KMS-11 (cell line): ENCODE data around the gene PPP2R3B.

ENCODE experiments used
- H2AFZ ChIP-seq: fragments of 200-600 bp; sonication (generic); 2 replicates; pipeline ENCODE4 v1.6.1; 2016; ENCODE audit warnings: antibody characterized with exemption, mixed run types, low read depth
- H3K27ac ChIP-seq: fragments of 200-600 bp; sonication (generic); 2 replicates; pipeline ENCODE4 v1.6.1; 2016; ENCODE audit warnings: mild to moderate bottlenecking, mixed run types
- H3K27me3 ChIP-seq: fragments of 200-600 bp; sonication (generic); 2 replicates; pipeline ENCODE4 v1.6.1; 2017; ENCODE audit warnings: mild to moderate bottlenecking, low read depth, mixed run types, moderate library complexity; ENCODE audit not compliant: insufficient read depth
- H3K36me3 ChIP-seq: fragments of 200-600 bp; sonication (generic); 2 replicates; pipeline ENCODE4 v1.6.1; 2017; ENCODE audit warnings: mild to moderate bottlenecking, mixed run types; ENCODE audit not compliant: insufficient read depth
- H3K4me1 ChIP-seq: fragments of 200-600 bp; sonication (generic); 2 replicates; pipeline ENCODE4 v1.6.1; 2016; ENCODE audit warnings: mild to moderate bottlenecking, low read depth, mixed run types; ENCODE audit not compliant: poor library complexity, severe bottlenecking
- H3K4me2 ChIP-seq: fragments of 200-600 bp; sonication (generic); 2 replicates; pipeline ENCODE4 v1.7.0; 2016; ENCODE audit warnings: mild to moderate bottlenecking, mixed run types
- H3K4me3 ChIP-seq: fragments of 200-600 bp; sonication (generic); IDR thresholded peaks from 2 replicates; pipeline ENCODE4 v1.6.1; 2017; ENCODE audit warnings: low read depth, low read length, mixed read lengths; ENCODE audit not compliant: insufficient read depth
- H3K79me2 ChIP-seq: fragments of 200-600 bp; sonication (generic); 2 replicates; pipeline ENCODE4 v1.6.1; 2016; ENCODE audit warnings: low read depth, mixed run types; ENCODE audit not compliant: insufficient read depth
- H3K9ac ChIP-seq: fragments of 200-600 bp; sonication (generic); 2 replicates; pipeline ENCODE4 v1.6.1; 2016; ENCODE audit warnings: mild to moderate bottlenecking, mixed run types
- H4K20me1 ChIP-seq: fragments of 200-600 bp; sonication (generic); 2 replicates; pipeline ENCODE4 v1.6.1; 2016; ENCODE audit warnings: mild to moderate bottlenecking, mixed run types; ENCODE audit not compliant: insufficient read depth
- CTCF ChIP-seq: fragments of 200-600 bp; sonication (generic); conservative IDR thresholded peaks from 2 replicates; pipeline ENCODE4 v1.6.1; 2017; ENCODE audit warnings: low read depth, mild to moderate bottlenecking, antibody characterized with exemption, low read length, moderate library complexity, mixed read lengths

PPP2R3B gene

GRCh38 chrX:287670-288069 is 99.0 kb downstream of the PPP2R3B start:
- H2AFZ ChIP-seq = no peak overlapping the region
- no peaks in the 10 kb centered on the region for H3K4me1 ChIP-seq
- H3K9ac ChIP-seq = no peak overlapping the region
- no peaks in the 10 kb centered on the region for H4K20me1 ChIP-seq
- no peaks in the 10 kb centered on the region for H3K27me3 ChIP-seq
- no peak overlapping the region for H3K4me2 ChIP-seq
- no peaks in the 10 kb centered on the region for H3K79me2 ChIP-seq
- no peaks in the 10 kb centered on the region for H3K36me3 ChIP-seq
- no peak for TF ChIP-seq CTCF
- H3K27ac ChIP-seq = no peak overlapping the region
- no peak overlapping the region for H3K4me3 ChIP-seq

- Histone ChIP-seq H3K9ac (no peak overlapping the region), H3K4me3 (no peak overlapping the region), H3K4me1 (no peaks in the 10 kb centered on the region), H3K36me3 (no peaks in the 10 kb centered on the region), H3K4me2 (no peak overlapping the region), H4K20me1 (no peaks in the 10 kb centered on the region), H3K27me3 (no peaks in the 10 kb centered on the region), H3K27ac (no peak overlapping the region), H2AFZ (no peak overlapping the region), H3K79me2 (no peaks in the 10 kb centered on the region)
- no peak for TF ChIP-seq CTCF
These were observed 101.5 kb downstream of the PPP2R3B start for GRCh38 chrX:285076-285677.
